NT2/D1 (cell line): Measurements from ENCODE around the gene SLC16A1.
"Not testable (repeated sequence)": the region's sequence is repeated elsewhere in the genome, so short reads cannot be mapped to it uniquely, and the experiment has no call there.

Experiments used
- DNase-seq: peaks from one replicate; pipeline ENCODE4 v3.0.0-alpha.2; 2011; ENCODE audit warnings: low read depth, low spot score
- H3K27me3 ChIP-seq: 2 replicates; pipeline ENCODE4 v1.6.0; 2011; ENCODE audit warnings: mild to moderate bottlenecking; ENCODE audit not compliant: insufficient read length, insufficient read depth
- H3K36me3 ChIP-seq: 2 replicates; pipeline ENCODE4 v1.6.1; 2011; ENCODE audit warnings: mild to moderate bottlenecking, low read length, mixed read lengths; ENCODE audit not compliant: insufficient read depth, insufficient read length
- H3K4me1 ChIP-seq: 2 replicates; pipeline ENCODE4 v1.5.1; 2011; ENCODE audit not compliant: insufficient read depth, insufficient read length
- H3K4me3 ChIP-seq: 2 replicates; pipeline ENCODE4 v1.5.1; 2011; ENCODE audit warnings: low read depth; ENCODE audit not compliant: insufficient read length
- H3K9ac ChIP-seq: 2 replicates; pipeline ENCODE4 v1.6.0; 2011; ENCODE audit warnings: low read depth; ENCODE audit not compliant: insufficient read length
- H3K9me3 ChIP-seq: 2 replicates; pipeline ENCODE4 v1.5.1; 2011; ENCODE audit warnings: mild to moderate bottlenecking, low read length; ENCODE audit not compliant: insufficient read depth
- SUZ12 ChIP-seq: IDR thresholded peaks from 2 replicates; pipeline ENCODE4 v1.6.1; 2011; ENCODE audit not compliant: insufficient read length, insufficient read depth; ENCODE audit errors: extremely low read depth
- YY1 ChIP-seq: IDR thresholded peaks from 2 replicates; pipeline ENCODE4 v1.6.1; 2011; ENCODE audit not compliant: insufficient read length, insufficient read depth
- ZNF274 ChIP-seq: IDR thresholded peaks from 2 replicates; pipeline ENCODE4 v1.6.1; 2011; ENCODE audit warnings: mild to moderate bottlenecking, low read depth, low read length

Gene SLC16A1

GRCh38 chr1:112904071-112904830, 51.7 kb downstream of the SLC16A1 start:
- DNase-seq: no peak
- no peak overlapping the region for H3K9ac ChIP-seq
- no peak for TF ChIP-seq YY1
- H3K9me3 ChIP-seq: peaks cover 13% of the 10 kb centered on the region; the same call in 1 of the 2 replicates
- H3K4me1 ChIP-seq: no peaks in the 10 kb centered on the region
- no peak overlapping the region for H3K4me3 ChIP-seq
- H3K36me3 ChIP-seq: no peaks in the 10 kb centered on the region
- H3K27me3 ChIP-seq: no peaks in the 10 kb centered on the region

- no peak for TF ChIP-seq SUZ12
- TF ChIP-seq YY1: no peak
- TF ChIP-seq ZNF274: no peak
- Histone ChIP-seq H3K9ac (no peak overlapping the region), H3K27me3 (no peaks in the 10 kb centered on the region), H3K36me3 (no peaks in the 10 kb centered on the region), H3K4me3 (no peak overlapping the region), H3K9me3 (peaks cover 14% of the 10 kb centered on the region; the same call in 1 of the 2 replicates), H3K4me1 (no peaks in the 10 kb centered on the region)
- no peak for DNase-seq
These were observed 53.8 kb downstream of the SLC16A1 start for GRCh38 chr1:112902221-112902620.

- H3K36me3 ChIP-seq: no peaks in the 10 kb centered on the region
- no peaks in the 10 kb centered on the region for H3K27me3 ChIP-seq
- DNase-seq: no peak
- H3K4me3 ChIP-seq: no peak overlapping the region
- no peaks in the 10 kb centered on the region for H3K4me1 ChIP-seq
- peaks cover 21% of the 10 kb centered on the region for H3K9me3 ChIP-seq
- no peak overlapping the region for H3K9ac ChIP-seq
- TF ChIP-seq ZNF274 (no peak), SUZ12 (no peak), YY1 (no peak)
These were observed 54.6 kb downstream of the SLC16A1 start for GRCh38 chr1:112901387-112901786.

- no peak for TF ChIP-seq SUZ12
- Histone ChIP-seq H3K36me3 (no peaks in the 10 kb centered on the region), H3K9me3 (peaks cover 55% of the 10 kb centered on the region), H3K4me3 (no peak overlapping the region), H3K4me1 (no peaks in the 10 kb centered on the region), H3K9ac (no peak overlapping the region), H3K27me3 (no peaks in the 10 kb centered on the region)
- no peak for DNase-seq
These were observed 59.2 kb downstream of the SLC16A1 start for GRCh38 chr1:112896783-112897182.

DNA sequence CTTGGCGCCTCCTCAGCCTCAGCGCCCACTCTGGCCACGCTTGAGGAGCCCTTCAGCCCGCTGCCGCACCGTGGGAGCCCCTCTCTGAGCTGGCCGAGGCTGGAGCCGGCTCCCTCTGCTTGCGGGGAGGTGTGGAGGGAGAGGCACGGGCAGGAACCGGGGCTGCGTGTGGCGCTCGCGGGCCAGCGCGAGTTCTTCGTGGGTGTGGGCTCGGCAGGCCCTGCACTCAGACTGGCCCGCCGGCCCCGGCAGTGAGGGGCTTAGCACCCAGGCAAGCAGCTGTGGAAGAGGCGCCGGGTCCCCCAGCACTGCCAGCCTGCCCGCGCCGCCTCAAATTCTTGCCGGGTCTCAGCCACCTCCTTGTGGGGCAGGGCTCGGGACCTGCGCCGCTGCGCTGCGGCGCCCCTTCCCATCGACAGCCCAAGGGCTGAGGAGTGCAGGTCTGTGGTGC, 61.4 kb downstream of the SLC16A1 start:
- no peak for TF ChIP-seq YY1
- no peak for TF ChIP-seq SUZ12
- no peak for TF ChIP-seq ZNF274
- H3K27me3 ChIP-seq: no peaks in the 10 kb centered on the region
- no peak for DNase-seq
- no peak overlapping the region for H3K9ac ChIP-seq
- no peaks in the 10 kb centered on the region for H3K4me1 ChIP-seq
- no peak overlapping the region for H3K4me3 ChIP-seq
- no peaks in the 10 kb centered on the region for H3K36me3 ChIP-seq
- H3K9me3 ChIP-seq: peaks cover 45% of the 10 kb centered on the region

GRCh38 chr1:112894010-112894292, 62.0 kb downstream of the SLC16A1 start:
- Histone ChIP-seq H3K4me1 (no peaks in the 10 kb centered on the region), H3K36me3 (no peaks in the 10 kb centered on the region), H3K9me3 (peaks cover 41% of the 10 kb centered on the region), H3K9ac (no peak overlapping the region), H3K27me3 (no peaks in the 10 kb centered on the region), H3K4me3 (no peak overlapping the region)
- no peak for DNase-seq
- no peak for TF ChIP-seq SUZ12
- TF ChIP-seq ZNF274: no peak
- no peak for TF ChIP-seq YY1

DNA sequence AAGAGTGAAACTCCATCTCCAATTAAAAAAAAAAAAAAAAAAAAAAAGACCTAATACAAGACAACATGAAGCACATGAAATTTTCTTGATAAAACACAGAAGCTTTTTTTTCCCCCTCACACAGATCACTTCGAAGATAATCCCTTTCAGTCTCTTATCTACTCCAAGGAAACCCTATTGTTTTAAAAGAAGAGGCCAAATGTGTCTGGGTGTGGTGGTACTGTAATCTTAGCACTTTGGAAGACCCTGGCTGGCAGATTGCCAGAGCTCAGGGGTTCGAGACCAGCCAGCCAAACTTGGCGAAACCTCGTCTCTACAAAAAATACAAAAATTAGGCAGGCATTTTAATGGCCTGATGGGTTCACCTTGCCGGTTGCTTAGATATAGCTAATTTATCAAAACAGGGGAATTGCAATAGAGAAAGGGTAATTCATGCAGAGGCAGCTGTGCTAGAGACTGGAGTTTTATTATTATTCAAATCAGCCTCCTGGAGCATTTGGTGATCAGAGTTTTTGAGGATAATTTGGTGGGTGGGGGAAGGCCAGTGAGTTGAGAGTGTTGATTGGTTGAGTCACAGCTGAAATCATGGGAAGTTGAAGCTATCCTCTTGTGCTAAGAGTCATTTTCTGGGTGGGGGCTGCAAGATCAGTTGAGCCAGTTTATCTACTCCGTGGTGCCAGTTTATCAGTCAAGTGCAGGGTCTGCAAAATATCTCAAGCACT, 62.5 kb downstream of the SLC16A1 start:
- no peak overlapping the region for H3K4me3 ChIP-seq
- H3K27me3 ChIP-seq: no peaks in the 10 kb centered on the region
- H3K9me3 ChIP-seq: peaks cover 41% of the 10 kb centered on the region
- DNase-seq: no peak
- no peak overlapping the region for H3K9ac ChIP-seq
- TF ChIP-seq ZNF274: no peak
- TF ChIP-seq YY1: no peak
- TF ChIP-seq SUZ12: no peak
- H3K36me3 ChIP-seq: no peaks in the 10 kb centered on the region
- no peaks in the 10 kb centered on the region for H3K4me1 ChIP-seq

- not testable (repeated sequence) for H3K9ac ChIP-seq, H3K4me1 ChIP-seq, H3K4me3 ChIP-seq, H3K36me3 ChIP-seq, H3K27me3 ChIP-seq, DNase-seq
- H3K9me3 ChIP-seq: peaks cover 20% of the 10 kb centered on the region
These were observed 66.1 kb downstream of the SLC16A1 start for GRCh38 chr1:112889906-112890305.
